ENCODE measurements around the gene CHTF8.

- TF ChIP-seq, protein P1, sequence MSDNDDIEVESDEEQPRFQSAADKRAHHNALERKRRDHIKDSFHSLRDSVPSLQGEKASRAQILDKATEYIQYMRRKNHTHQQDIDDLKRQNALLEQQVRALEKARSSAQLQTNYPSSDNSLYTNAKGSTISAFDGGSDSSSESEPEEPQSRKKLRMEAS (IDR thresholded peaks at IDR 0.05; ENCODE audit: low read depth) = no peak
- TF ChIP-seq NFIC (IDR thresholded peaks at IDR 0.05; ENCODE audit: borderline replicate concordance) = no peak
- no peak for TF ChIP-seq PBX3 (IDR thresholded peaks at IDR 0.05)
- TF ChIP-seq, protein P2, sequence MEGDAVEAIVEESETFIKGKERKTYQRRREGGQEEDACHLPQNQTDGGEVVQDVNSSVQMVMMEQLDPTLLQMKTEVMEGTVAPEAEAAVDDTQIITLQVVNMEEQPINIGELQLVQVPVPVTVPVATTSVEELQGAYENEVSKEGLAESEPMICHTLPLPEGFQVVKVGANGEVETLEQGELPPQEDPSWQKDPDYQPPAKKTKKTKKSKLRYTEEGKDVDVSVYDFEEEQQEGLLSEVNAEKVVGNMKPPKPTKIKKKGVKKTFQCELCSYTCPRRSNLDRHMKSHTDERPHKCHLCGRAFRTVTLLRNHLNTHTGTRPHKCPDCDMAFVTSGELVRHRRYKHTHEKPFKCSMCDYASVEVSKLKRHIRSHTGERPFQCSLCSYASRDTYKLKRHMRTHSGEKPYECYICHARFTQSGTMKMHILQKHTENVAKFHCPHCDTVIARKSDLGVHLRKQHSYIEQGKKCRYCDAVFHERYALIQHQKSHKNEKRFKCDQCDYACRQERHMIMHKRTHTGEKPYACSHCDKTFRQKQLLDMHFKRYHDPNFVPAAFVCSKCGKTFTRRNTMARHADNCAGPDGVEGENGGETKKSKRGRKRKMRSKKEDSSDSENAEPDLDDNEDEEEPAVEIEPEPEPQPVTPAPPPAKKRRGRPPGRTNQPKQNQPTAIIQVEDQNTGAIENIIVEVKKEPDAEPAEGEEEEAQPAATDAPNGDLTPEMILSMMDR (IDR thresholded peaks at IDR 0.05) = no peak
- no peak for TF ChIP-seq EP300 (IDR thresholded peaks at IDR 0.05; ENCODE audit: borderline replicate concordance in 1 of 2, low read depth in 1 of 2, low read length in 1 of 2)
- TF ChIP-seq POLR2AphosphoS5 (IDR thresholded peaks at IDR 0.05; ENCODE audit: low read depth, low read length) = no peak
- no peak for TF ChIP-seq MXI1 (IDR thresholded peaks at IDR 0.05; ENCODE audit: low read depth, low read length)
- no peak for TF ChIP-seq RAD21 (IDR thresholded peaks at IDR 0.05; ENCODE audit: low read length)
- no peak for TF ChIP-seq EZH2phosphoT487 (IDR thresholded peaks at IDR 0.05; ENCODE audit: borderline replicate concordance, low read depth)
- no peak for TF ChIP-seq GATA2 (CRISPR knock-in tag; IDR thresholded peaks at IDR 0.05)
- TF ChIP-seq REST (IDR thresholded peaks at IDR 0.05; ENCODE audit: low read depth, low read length) = no peak
- no peak for TF ChIP-seq RXRA (IDR thresholded peaks at IDR 0.05; ENCODE audit: borderline replicate concordance, low read depth)
These were observed 21.0 kb downstream of the CHTF8 start for GRCh38 chr16:69111216-69111875.

Measured in SK-N-SH (cell line).